ENCODE results near the gene MAML3. TPM values are rescaled to one million over a fixed set of nuclear protein-coding genes. Genes with fewer than 3 reads are reported as not detected.

The MAML3 gene
- total RNA-seq, 1 donor from 2014 or later: 21.8 TPM

DNA sequence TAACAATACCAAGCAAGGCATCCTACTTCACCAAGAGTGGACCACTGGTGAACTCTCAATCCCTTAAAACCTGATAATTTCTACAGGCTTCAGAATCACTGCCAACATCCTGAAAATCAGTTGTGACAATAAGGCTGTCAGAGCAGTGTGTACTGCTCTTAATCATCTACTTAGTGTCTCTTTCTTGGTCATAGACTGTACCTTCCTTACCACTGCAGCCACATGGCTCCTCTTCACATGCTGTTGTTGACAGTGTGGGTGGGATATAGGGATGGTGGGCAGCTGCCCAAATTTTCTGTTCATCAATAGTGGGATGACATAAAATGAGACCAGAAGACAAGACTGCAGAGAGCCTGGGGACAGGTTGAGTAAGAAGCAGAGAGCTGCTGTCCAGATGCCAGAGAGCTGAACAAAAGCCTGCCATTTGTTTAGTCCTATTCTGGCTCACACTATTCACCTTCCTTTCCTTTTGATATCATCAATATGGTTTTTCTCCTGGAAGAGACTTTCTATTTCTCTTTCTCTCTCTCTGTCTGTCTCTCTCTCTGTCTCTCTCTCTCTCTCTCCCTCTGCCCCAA lies 309.4 kb downstream of the MAML3 start:
- Mint-ChIP-seq H3K9me3 (no peaks in the 10 kb centered on the region), H3K4me1 (ENCODE audit: unreplicated experiment) (peaks cover 54% of the 10 kb centered on the region), H3K27ac (peak overlapping the region; percentile 35), H3K36me3 (no peaks in the 10 kb centered on the region), H3K27me3 (no peaks in the 10 kb centered on the region), H3K4me3 (no peak overlapping the region)
- no peak for DNase-seq (ENCODE audit: extremely low spot score, unreplicated experiment)
- TF ChIP-seq, protein P1, sequence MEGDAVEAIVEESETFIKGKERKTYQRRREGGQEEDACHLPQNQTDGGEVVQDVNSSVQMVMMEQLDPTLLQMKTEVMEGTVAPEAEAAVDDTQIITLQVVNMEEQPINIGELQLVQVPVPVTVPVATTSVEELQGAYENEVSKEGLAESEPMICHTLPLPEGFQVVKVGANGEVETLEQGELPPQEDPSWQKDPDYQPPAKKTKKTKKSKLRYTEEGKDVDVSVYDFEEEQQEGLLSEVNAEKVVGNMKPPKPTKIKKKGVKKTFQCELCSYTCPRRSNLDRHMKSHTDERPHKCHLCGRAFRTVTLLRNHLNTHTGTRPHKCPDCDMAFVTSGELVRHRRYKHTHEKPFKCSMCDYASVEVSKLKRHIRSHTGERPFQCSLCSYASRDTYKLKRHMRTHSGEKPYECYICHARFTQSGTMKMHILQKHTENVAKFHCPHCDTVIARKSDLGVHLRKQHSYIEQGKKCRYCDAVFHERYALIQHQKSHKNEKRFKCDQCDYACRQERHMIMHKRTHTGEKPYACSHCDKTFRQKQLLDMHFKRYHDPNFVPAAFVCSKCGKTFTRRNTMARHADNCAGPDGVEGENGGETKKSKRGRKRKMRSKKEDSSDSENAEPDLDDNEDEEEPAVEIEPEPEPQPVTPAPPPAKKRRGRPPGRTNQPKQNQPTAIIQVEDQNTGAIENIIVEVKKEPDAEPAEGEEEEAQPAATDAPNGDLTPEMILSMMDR (conservative IDR thresholded peaks at IDR 0.05): no peak

- TF ChIP-seq, protein P1 (conservative IDR thresholded peaks at IDR 0.05): no peak
- Mint-ChIP-seq H3K4me1 (ENCODE audit: unreplicated experiment) (peaks cover 52% of the 10 kb centered on the region), H3K27me3 (no peaks in the 10 kb centered on the region), H3K4me3 (no peak overlapping the region), H3K36me3 (no peaks in the 10 kb centered on the region), H3K9me3 (no peaks in the 10 kb centered on the region), H3K27ac (no peak overlapping the region)
- DNase-seq (ENCODE audit: extremely low spot score, unreplicated experiment): no peak
Observed at GRCh38 chr4:139844057-139844456, 309.9 kb downstream of the MAML3 start.

DNA sequence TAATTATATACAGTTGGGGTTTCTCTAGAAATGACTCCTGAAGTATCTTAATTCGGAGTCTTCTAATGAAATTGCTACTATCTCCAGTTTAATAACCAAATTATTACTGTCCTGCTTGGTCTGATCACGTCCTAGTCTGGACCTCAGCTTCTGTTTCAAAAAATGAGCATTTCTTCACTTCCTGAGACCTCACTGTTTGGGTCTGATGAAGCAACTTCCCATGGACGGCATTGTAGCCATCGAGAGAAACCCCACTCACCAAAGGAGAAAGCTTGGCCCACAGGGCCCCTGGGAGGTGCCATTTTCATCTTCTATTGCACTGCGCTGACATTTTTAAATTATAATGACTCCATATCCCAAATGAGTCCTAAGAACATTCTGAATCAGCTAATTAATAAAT lies 310.3 kb downstream of the MAML3 start:
- H3K36me3 Mint-ChIP-seq: no peaks in the 10 kb centered on the region
- H3K27ac Mint-ChIP-seq: no peak overlapping the region
- H3K27me3 Mint-ChIP-seq: no peaks in the 10 kb centered on the region
- H3K4me1 Mint-ChIP-seq (ENCODE audit: unreplicated experiment): peaks cover 48% of the 10 kb centered on the region
- no peak for DNase-seq (ENCODE audit: extremely low spot score, unreplicated experiment)
- TF ChIP-seq, protein P1 (conservative IDR thresholded peaks at IDR 0.05): no peak
- no peak overlapping the region for H3K4me3 Mint-ChIP-seq
- H3K9me3 Mint-ChIP-seq: no peaks in the 10 kb centered on the region

DNA sequence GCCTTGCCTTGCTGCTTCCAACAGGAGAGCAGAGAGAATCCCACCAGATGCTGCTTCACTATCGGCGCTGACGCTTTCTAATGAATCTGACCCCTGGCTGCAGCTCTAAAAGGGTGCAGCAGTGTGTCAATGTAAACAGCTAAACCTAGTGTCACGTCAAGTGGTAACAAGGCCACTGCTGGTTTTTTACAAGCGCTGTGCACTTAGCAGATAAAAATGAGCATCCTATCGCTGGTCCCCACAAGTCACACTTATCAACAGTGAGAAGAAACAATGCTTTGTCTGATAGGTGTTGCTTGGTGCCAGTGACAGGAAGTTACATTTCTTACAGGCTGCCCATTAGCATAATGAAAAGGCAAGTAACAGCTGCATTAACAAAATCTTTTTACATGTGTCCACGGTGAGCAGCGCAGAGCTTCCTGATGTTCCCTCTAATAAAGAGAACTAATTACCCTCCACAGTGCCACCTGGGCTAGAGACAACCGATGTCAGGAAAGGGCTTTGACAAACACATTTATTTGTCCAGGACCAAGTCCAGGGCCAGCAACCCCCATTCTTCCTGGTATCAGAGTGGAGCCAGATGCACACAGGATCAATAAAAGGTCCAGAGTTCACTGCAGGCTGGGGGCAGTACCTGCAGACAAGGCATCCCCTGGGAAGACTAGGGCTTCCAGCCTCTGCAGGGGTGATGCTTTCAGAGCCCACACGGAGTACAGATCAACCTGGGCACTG lies 312.4 kb downstream of the MAML3 start:
- Mint-ChIP-seq H3K9me3 (no peaks in the 10 kb centered on the region), H3K4me1 (ENCODE audit: unreplicated experiment) (peaks cover 36% of the 10 kb centered on the region), H3K27ac (peak overlapping the region; percentile 69), H3K27me3 (no peaks in the 10 kb centered on the region), H3K4me3 (peak overlapping the region; percentile 65), H3K36me3 (no peaks in the 10 kb centered on the region)
- TF ChIP-seq, protein P1 (conservative IDR thresholded peaks at IDR 0.05): peak; percentile 54
- no peak for DNase-seq (ENCODE audit: extremely low spot score, unreplicated experiment)

DNA sequence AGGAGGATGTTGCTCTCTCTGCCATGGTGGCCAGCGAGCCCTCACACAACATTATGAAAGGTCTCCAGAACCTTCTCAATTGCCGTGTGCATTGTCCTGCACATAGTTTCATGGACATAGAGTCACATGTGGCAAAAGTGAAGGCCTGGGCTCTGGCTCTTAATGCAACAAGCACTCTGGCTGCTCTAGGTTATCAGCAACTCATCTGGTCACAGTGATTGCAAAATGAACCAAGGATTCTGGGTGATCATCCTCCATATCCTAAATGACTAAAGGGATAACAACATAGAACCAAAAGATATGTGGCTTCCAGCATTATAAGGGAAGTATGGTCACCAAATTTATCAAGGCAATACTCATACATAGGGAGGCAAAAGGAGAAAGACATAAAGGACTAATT lies 313.2 kb downstream of the MAML3 start:
- H3K4me1 Mint-ChIP-seq (ENCODE audit: unreplicated experiment): peaks cover 42% of the 10 kb centered on the region
- no peaks in the 10 kb centered on the region for H3K27me3 Mint-ChIP-seq

More for the DNA sequence above, 313.2 kb downstream of the MAML3 start:
- TF ChIP-seq, protein P1 (conservative IDR thresholded peaks at IDR 0.05): no peak
- no peak overlapping the region for H3K27ac Mint-ChIP-seq
- H3K4me3 Mint-ChIP-seq: no peak overlapping the region
- no peak for DNase-seq (ENCODE audit: extremely low spot score, unreplicated experiment)
- H3K36me3 Mint-ChIP-seq: no peaks in the 10 kb centered on the region
- no peaks in the 10 kb centered on the region for H3K9me3 Mint-ChIP-seq
